ENCODE results near the gene ACTG2.
"Not testable (repeated sequence)": the region's sequence is repeated elsewhere in the genome, so short reads cannot be mapped to it uniquely, and the experiment has no call there.

Gene ACTG2

GRCh38 chr2:73893764-73894474, 1.1 kb downstream of the ACTG2 start:
- no peak for DNase-seq (ENCODE audit: low spot score)

- no peak for DNase-seq (ENCODE audit: low spot score)
Measured at GRCh38 chr2:73894475-73894850, 1.7 kb downstream of the ACTG2 start.

GRCh38 chr2:73894877-73895276, 2.1 kb downstream of the ACTG2 start:
- no peak for DNase-seq (ENCODE audit: low spot score)

- DNase-seq (ENCODE audit: low spot score), result peak; percentile 36
Measured at GRCh38 chr2:73895473-73895872, 2.7 kb downstream of the ACTG2 start.

GRCh38 chr2:73896362-73897239, 3.8 kb downstream of the ACTG2 start:
- peak; percentile 61 for DNase-seq (ENCODE audit: low spot score)

GRCh38 chr2:73897240-73897583, 4.4 kb downstream of the ACTG2 start:
- no peak for DNase-seq (ENCODE audit: low spot score)

GRCh38 chr2:73897934-73898333, 5.1 kb downstream of the ACTG2 start:
- no peak for DNase-seq (ENCODE audit: low spot score)

GRCh38 chr2:73899801-73900336, 7.1 kb downstream of the ACTG2 start:
- DNase-seq (ENCODE audit: low spot score), result no peak

GRCh38 chr2:73901143-73901542, 8.3 kb downstream of the ACTG2 start:
- DNase-seq (ENCODE audit: low spot score), result no peak

- DNase-seq (ENCODE audit: low spot score), result no peak
Measured at GRCh38 chr2:73902284-73902683, 9.5 kb downstream of the ACTG2 start.

GRCh38 chr2:73903313-73903712, 10.5 kb downstream of the ACTG2 start:
- no peak for DNase-seq (ENCODE audit: low spot score)

- not testable (repeated sequence) for DNase-seq (ENCODE audit: low spot score)
Measured at GRCh38 chr2:73903949-73904613, 11.3 kb downstream of the ACTG2 start.

- no peak for DNase-seq (ENCODE audit: low spot score)
Measured at GRCh38 chr2:73904952-73905351, 12.1 kb downstream of the ACTG2 start.

- no peak for DNase-seq (ENCODE audit: low spot score)
Measured at GRCh38 chr2:73906847-73907505, 14.2 kb downstream of the ACTG2 start.

GRCh38 chr2:73907840-73908452, 15.1 kb downstream of the ACTG2 start:
- peak; percentile 39 for DNase-seq (ENCODE audit: low spot score)

- no peak for DNase-seq (ENCODE audit: low spot score)
Measured at GRCh38 chr2:73908689-73909652, 16.2 kb downstream of the ACTG2 start.

- DNase-seq (ENCODE audit: low spot score), result no peak
Measured at GRCh38 chr2:73910873-73911547, 18.2 kb downstream of the ACTG2 start.

GRCh38 chr2:73911548-73912208, 18.9 kb downstream of the ACTG2 start:
- DNase-seq (ENCODE audit: low spot score), result no peak

- DNase-seq (ENCODE audit: low spot score), result no peak
Measured at GRCh38 chr2:73913414-73914054, 20.7 kb downstream of the ACTG2 start.
